Activated CD8-positive, alpha-beta memory T cell treated with anti-CD3 and anti-CD28 coated beads, Interleukin-2, amount 50 U/mL, for 1 hour (primary cell): ENCODE results near the gene NOM1.

Experiments used
- DNase-seq: peaks from one replicate; pipeline ENCODE4 v3.0.0-alpha.2; 2020; ENCODE audit errors: extremely low read depth

Gene NOM1

DNA sequence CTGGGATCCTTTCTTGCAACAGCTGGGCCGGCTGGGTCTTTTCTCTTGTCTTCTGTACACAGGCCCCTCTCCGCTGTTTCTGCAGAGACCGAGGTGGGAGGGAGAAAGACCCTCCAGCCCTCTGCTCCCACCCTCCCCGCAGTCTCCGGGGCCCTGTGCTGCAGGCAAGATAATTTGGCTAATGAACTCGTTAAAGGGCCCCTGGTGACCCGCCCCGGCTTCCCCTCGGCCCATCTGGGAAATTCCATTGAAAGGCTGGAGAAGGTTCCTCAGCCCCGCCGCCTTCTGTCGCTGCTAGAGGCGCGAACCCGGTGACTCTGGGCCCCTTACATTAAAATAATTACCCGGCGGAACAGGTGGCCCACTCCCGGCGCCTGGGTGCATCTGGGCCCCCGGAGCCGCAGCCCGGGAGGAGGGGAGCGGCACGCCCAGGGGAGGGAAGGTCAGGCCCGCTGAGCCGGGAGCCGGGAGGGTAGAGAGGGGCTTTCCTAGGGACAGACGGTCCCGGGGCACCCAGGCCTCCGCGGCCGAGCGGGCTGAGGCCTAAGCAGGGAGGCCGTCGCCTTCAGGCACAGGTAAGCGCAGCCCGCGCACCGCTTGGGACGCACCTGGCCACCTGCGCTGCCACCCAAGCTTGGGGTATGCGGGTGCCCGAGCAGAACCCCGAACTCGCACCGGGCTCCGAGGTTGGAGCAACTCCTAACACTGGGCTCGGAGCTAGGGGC, 68.3 kb downstream of the NOM1 start:
- no peak for DNase-seq

DNA sequence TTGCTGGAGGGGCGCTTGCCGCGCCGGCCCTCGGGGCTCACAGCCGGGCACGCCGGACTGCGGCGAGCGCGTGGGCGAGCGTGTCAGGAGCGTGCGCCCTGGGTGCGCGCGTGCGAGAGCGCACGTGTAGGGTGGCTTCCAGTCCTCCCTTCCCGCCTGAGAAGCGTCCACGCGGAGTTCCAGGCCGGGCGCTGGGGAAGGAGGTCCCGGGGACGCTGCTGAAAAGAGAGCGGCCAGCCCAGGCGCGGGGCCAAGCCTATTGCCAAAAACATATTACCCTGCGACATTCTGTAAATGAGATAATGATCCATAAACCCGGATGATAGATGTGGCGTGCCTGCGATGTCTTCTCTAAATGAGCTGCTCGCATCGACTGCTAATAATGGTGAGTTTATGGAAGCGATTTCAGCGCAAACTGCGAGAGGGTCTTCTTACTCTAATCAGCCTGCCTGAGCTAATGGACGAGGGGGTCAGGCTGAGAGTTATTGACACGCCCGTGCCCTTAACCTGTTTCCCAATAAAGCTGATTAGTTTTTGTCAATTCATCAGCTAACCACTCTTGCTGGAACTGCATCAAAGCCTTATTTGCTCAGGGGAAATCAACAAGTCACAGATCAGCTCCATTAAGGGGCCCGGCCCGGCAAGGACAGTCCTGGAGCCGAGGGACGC, 69.0 kb downstream of the NOM1 start:
- DNase-seq, result no peak

DNA sequence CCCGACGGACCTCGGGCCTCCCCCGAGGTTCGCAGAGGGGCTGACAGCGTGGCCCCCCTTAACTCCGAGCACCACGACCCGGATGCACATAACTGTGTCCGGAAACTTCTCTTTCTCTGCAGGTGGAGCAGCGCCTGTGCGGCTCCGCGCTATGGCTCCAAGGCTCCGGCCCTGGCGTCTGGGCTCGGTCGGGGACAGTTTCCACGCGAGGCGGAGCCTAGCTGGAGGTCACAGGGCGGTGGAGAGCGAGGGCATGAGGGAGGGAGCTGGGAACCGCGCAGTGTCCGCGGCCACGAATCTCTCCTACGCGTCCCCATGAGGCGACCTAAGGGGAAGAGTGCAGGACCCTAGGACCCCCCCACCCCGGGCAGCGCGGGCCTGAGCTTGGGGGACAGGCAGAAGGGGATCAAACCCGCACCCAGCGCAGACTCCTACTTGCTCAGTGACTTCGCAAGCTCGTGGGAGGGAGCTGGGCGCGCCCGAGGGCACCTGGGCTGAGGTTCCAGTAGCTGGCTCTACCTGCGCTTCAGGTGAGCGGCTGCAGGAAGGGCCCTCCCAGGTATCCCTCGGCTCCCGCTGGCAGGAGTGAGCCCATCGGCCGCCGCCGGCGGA, 69.6 kb downstream of the NOM1 start:
- DNase-seq, result no peak

DNA sequence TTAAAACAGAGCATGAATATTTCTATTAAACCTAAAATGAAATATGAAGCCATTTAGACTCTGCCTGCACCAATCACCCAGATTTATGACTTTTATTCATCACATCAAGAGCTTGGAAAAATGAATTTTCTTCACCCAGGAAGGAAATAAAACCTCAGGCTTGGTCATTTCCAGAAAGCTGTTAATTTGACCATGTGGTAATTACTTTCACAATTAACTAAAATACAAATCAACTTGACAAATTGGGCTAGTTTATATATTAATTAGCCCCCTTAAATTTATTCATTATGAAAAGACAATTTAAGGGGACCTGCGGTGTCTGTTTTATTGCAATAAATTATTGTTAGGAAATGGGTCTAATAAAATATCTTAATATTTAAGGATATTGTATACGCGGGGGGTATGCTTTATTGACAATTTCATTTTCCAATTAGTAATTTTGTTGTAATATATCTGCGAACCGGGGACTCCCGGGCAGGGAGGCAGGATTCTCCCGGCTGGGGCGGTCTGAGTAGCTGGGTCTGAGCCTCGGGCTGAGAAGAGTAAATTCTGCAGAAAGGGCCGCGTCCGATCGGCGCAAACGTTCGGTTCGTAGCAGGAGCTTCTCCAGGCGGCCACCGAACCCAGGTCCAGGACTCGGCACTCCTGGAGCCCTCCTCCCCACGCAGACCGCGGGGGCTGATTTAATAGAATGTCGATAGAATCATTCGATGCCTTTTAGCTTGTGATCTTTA, 70.4 kb downstream of the NOM1 start:
- DNase-seq, result no peak

DNA sequence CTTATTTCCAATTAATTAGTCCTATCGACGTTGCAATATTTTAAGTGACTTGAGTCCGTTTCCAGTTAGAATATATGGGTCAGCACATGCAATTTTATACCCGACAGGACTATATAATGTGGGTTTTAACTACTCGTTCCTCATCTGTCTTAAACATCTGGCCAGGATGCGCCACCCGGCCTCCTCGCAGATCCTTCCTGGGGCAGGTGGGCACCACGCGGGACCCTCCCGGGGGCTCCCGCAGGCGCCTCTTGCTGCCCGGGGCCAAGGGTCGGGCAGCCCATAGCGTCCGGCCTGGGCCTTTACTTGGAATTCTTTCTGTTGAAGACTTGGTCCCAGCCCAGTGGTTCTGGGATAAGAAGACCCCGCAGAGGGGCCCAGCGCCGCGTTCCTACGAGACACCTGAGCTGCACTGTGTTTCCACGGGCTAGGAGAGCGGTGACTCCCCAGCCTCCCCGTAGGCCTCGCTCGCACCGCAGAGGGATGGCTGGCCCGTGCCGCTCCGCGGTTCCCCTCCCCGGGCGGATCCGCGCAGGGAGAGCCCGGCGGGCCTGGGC, 71.1 kb downstream of the NOM1 start:
- no peak for DNase-seq

DNA sequence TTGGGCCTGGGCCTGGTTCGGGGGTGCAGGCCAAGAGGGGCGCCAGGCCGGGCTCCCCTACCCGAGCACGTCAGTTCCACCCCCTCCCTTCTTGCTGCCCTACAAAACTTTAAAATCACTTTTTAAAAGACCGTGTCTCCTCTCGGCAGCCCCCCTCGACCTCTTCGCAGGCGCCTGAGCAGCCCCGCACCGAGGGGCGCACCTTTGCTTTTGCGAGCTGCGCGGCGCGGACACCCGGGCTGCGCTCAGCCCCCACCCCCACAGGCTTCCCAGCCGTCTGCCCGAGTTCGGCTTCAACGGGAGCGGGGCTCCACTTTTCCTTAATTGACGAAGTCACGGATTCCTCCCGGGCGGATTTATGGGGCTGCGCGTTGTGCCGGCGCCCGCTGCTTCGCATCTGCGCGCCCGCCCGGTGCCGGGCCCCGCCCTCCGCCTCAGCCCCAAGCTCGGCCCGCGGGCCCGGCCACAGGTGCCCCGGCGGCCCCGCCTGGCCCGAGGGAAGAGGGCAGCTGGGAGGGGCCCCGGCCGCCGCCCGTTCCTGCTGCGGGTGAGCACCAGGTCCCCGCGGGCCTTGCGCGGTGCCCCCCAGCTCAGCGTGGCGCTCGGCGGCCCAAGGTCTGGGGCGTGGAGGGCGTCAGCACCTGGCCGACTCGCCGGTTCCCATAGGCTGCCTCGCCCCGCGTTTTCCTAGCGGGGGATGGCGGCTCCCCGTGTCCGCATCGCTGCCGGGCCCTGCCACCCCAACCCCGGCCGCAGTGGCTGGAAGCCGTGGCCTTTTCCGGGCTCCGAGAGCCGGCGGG, 71.8 kb downstream of the NOM1 start:
- DNase-seq, result no peak

DNA sequence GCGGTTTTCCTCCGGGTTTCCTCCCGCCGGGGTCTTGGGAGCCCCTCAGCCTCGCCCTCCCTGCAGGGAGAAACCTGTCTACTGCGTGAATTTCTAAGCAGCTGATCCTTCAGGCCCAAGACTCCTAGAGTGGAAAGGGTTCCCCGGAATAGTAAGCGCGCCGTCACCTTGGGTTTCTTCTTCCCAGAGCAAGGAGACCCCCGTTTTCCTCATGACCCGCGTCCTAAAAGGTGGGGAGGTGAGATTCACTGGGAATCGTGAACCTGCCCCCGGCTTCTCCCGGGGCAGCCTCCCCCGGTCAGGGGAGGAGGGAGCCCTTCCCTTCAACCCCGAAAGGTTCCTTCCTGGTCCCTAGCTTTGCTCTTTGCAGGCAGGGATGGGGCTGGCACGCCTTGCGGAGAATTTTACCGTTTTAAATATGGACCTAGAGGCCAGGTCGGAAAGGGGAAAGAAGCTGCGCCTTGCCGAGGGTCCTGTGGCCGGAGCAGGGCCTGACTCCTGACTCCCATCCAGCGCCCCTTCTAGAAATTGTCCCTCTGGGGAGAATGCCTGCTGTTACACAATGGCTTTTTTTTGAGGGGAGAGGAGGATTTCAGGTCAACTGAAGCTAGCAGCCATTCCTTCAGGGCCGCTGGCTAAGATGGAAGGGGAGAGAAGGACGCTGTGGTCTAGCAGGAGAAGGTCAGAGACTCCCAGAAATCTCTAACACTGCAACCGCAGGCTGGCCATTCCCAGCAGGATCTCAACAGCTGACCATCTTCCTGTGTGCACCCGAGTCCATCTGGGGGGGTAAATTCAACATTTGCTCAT, 72.6 kb downstream of the NOM1 start:
- DNase-seq, result no peak
